ENCODE measurements around the gene TRAF2.

DNA sequence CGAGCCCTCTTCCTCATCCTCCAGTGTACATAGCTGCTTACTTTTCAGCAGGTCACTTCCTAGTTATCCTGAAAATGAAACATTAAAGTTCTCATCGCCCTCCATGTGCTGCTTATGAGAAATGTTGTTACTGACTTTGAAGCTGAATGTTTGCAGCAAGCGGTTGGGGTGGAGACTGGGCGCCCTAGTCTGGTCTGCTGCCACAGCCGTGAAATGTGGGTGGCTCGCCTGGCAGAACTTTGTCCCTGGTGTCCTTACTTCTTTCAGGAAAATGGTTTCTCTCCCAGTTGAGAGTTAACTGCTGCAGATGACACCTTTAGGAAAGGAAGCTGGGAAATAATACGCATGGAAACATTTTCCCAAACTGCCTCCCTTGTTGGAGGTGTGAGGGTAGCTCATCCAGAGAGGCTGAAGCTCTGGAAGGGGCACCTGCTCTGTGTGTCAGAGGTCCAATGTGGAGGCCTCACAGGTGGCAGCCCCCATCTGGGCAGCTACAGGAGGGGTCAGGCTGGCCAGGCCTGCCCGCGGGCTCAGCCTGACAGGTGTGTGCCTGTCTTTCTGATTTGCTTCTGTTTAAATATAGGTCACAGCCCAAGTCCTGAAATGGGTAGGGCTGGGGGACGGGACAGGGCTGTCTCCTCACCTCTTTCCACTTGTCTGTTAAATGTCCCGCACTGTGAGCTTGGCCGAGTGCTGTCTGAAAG, 24.0 kb downstream of the TRAF2 start:
- TF ChIP-seq, protein P1, sequence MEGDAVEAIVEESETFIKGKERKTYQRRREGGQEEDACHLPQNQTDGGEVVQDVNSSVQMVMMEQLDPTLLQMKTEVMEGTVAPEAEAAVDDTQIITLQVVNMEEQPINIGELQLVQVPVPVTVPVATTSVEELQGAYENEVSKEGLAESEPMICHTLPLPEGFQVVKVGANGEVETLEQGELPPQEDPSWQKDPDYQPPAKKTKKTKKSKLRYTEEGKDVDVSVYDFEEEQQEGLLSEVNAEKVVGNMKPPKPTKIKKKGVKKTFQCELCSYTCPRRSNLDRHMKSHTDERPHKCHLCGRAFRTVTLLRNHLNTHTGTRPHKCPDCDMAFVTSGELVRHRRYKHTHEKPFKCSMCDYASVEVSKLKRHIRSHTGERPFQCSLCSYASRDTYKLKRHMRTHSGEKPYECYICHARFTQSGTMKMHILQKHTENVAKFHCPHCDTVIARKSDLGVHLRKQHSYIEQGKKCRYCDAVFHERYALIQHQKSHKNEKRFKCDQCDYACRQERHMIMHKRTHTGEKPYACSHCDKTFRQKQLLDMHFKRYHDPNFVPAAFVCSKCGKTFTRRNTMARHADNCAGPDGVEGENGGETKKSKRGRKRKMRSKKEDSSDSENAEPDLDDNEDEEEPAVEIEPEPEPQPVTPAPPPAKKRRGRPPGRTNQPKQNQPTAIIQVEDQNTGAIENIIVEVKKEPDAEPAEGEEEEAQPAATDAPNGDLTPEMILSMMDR (IDR thresholded peaks at IDR 0.05) = no peak
- no peak for TF ChIP-seq POLR2A (IDR thresholded peaks at IDR 0.05)

Data from right lobe of liver (tissue), 4 donors.